PFSK-1 (cell line): Measurements from ENCODE around the gene ITPR3.

Source experiments
- FOXP2 ChIP-seq: optimal IDR thresholded peaks from 2 replicates; pipeline ENCODE3; 2011; ENCODE audit warnings: borderline replicate concordance, control low read depth, inconsistent platforms; ENCODE audit not compliant: insufficient read depth; ENCODE audit errors: extremely low read length, extremely low read depth
- POLR2AphosphoS5 ChIP-seq: IDR thresholded peaks from 2 replicates; pipeline ENCODE4 v1.6.1; 2012; ENCODE audit warnings: low read depth, mild to moderate bottlenecking, control low read depth, low read length, moderate library complexity
- REST ChIP-seq, 2 experiments: IDR thresholded peaks; 2 replicates each; pipeline versions ENCODE4 v1.6.1 to v1.8.0; 2011 to 2012; ENCODE audit warnings: low read depth in 2 of 2, low read length in 2 of 2, control low read depth in 1 of 2, inconsistent platforms in 1 of 2, mild to moderate bottlenecking in 1 of 2, moderate library complexity in 1 of 2; ENCODE audit not compliant: insufficient read depth in 1 of 2
- SIN3A ChIP-seq: IDR thresholded peaks from 2 replicates; pipeline ENCODE4 v1.6.1; 2012; ENCODE audit warnings: mild to moderate bottlenecking, low read length, moderate library complexity, borderline replicate concordance; ENCODE audit not compliant: insufficient read depth
- TAF1 ChIP-seq: IDR thresholded peaks from 2 replicates; pipeline ENCODE4 v1.6.1; 2012; ENCODE audit warnings: low read length, control low read depth, borderline replicate concordance; ENCODE audit not compliant: insufficient read depth

ITPR3 gene

GRCh38 chr6:33708516-33709204 lies 87.5 kb downstream of the ITPR3 start:
- TF ChIP-seq FOXP2 = no peak
- no peak for TF ChIP-seq SIN3A
- no peak for TF ChIP-seq REST (IDR thresholded peaks at IDR 0.05; ENCODE audit: insufficient read depth in 1 of 2, low read depth in 2 of 2, low read length in 2 of 2)
- TF ChIP-seq TAF1 = no peak
- TF ChIP-seq POLR2AphosphoS5 = no peak

GRCh38 chr6:33709605-33710295 lies 88.6 kb downstream of the ITPR3 start:
- TF ChIP-seq POLR2AphosphoS5 (no peak), TAF1 (no peak), REST (IDR thresholded peaks at IDR 0.05; ENCODE audit: insufficient read depth in 1 of 2, low read depth in 2 of 2, low read length in 2 of 2) (no peak), FOXP2 (no peak), SIN3A (no peak)

- TF ChIP-seq SIN3A = no peak
Measured at GRCh38 chr6:33710296-33711121, 89.4 kb downstream of the ITPR3 start.

GRCh38 chr6:33711140-33712129 lies 90.3 kb downstream of the ITPR3 start, which contains the start of gene UQCC2:
UQCC2 (minus strand) TSS chr6:33711700; CDS start chr6:33711686, 14 bp downstream.
- TF ChIP-seq SIN3A (peak; percentile 57; the same call in 1 of the 2 replicates), FOXP2 (peak; percentile 12), REST (IDR thresholded peaks at IDR 0.05; ENCODE audit: insufficient read depth in 1 of 2, low read depth in 2 of 2, low read length in 2 of 2) (peak in 1 of 2 experiments; percentile 45; a peak in 1 of 4 replicates), TAF1 (peak; percentile 98), POLR2AphosphoS5 (peak; percentile 99)

GRCh38 chr6:33712914-33713313 lies 91.8 kb downstream of the ITPR3 start:
- TF ChIP-seq REST (IDR thresholded peaks at IDR 0.05; ENCODE audit: insufficient read depth in 1 of 2, low read depth in 2 of 2, low read length in 2 of 2) (no peak), SIN3A (no peak), TAF1 (no peak), FOXP2 (no peak)
